ENCODE data around the gene ADRB2.

GRCh38 chr5:148831590-148832565 is 5.5 kb downstream of the ADRB2 start:
- TF ChIP-seq POLR2AphosphoS5 (IDR thresholded peaks at IDR 0.05; ENCODE audit: low read depth, low read length) (no peak), CTCF (IDR thresholded peaks at IDR 0.05) (no peak), TCF7L2 (IDR thresholded peaks at IDR 0.05; ENCODE audit: low read depth, low read length) (no peak)

Measured in Panc1 (cell line).